Upper lobe of right lung (tissue), 1 donor: ENCODE measurements around the gene SRGAP1. TPM values are rescaled to one million over a fixed set of nuclear protein-coding genes. Genes with fewer than 3 reads are reported as not detected.
"Not testable (repeated sequence)": the region's sequence is repeated elsewhere in the genome, so short reads cannot be mapped to it uniquely, and the experiment has no call there.

ENCODE experiments used
- ATAC-seq: fragments of 200-7000 bp; cut with Tn5 transposase; one replicate; pipeline ENCODE4 v1.9.1; 2020; ENCODE audit warnings: mild to moderate bottlenecking, moderate library complexity
- DNase-seq: peaks from one replicate; pipeline ENCODE4 v3.0.0-alpha.2; 2020
- H3K27ac ChIP-seq: fragments of 200-600 bp; one replicate; pipeline ENCODE4 v1.8.0; 2022
- H3K27me3 ChIP-seq: fragments of 200-600 bp; one replicate; pipeline ENCODE4 v1.8.0; 2022; ENCODE audit warnings: mild to moderate bottlenecking
- H3K36me3 ChIP-seq: fragments of 200-600 bp; one replicate; pipeline ENCODE4 v1.8.0; 2022
- H3K4me1 ChIP-seq: fragments of 200-600 bp; one replicate; pipeline ENCODE4 v1.8.0; 2022
- H3K4me3 ChIP-seq: fragments of 200-600 bp; one replicate; pipeline ENCODE4 v1.8.0; 2022; ENCODE audit warnings: mild to moderate bottlenecking
- H3K9me3 ChIP-seq: fragments of 200-600 bp; one replicate; pipeline ENCODE4 v1.8.0; 2022
- intact Hi-C: fragments of 100-400 bp; cut with DNase I; formaldehyde crosslinking; loops from one replicate; pipeline ENCODE4 v1.11.0; 2022
- total RNA-seq: library from RNA; stranded (reverse); fragmentation: NEBNext Ultra II Directional; extraction: Animal tissue kit (Norgen Biotek cat#: 25700); gene quantifications from one replicate; pipeline ENCODE4 v1.2.1, GENCODE V29; 2021
- TF ChIP-seq, protein P1 (sequence below): fragments of 200-600 bp; IDR thresholded peaks from one replicate; pipeline ENCODE4 v1.8.0; 2022; ENCODE audit warnings: antibody characterized with exemption
- donor health status: DM: no; HTN: yes; CAD: no; lungs with severe emphysema.

Gene SRGAP1
- total RNA-seq, 1 donor from 2014 or later = 11.4 TPM

DNA sequence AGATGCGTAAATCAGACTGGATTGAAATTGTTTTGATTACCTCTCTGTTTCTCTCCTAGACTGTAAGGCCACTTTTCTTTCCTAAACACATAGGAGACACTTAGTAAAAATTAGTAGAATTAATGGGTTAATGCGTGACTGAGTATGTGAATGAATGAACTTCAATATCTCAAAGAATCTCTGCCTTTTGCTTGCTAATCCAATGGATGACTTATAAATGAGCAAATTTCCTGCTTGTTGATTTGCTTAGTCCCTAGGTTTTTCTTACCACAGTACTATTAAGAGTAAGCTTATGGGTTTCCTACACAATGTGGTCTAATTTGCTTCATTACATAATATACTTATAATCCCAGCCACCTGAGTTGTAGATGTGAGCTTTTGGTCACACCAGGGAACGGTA lies 164.1 kb downstream of the SRGAP1 start:
- H3K27me3 ChIP-seq = no peaks in the 10 kb centered on the region
- H3K4me3 ChIP-seq = no peak overlapping the region
- no peaks in the 10 kb centered on the region for H3K9me3 ChIP-seq
- TF ChIP-seq, protein P1, sequence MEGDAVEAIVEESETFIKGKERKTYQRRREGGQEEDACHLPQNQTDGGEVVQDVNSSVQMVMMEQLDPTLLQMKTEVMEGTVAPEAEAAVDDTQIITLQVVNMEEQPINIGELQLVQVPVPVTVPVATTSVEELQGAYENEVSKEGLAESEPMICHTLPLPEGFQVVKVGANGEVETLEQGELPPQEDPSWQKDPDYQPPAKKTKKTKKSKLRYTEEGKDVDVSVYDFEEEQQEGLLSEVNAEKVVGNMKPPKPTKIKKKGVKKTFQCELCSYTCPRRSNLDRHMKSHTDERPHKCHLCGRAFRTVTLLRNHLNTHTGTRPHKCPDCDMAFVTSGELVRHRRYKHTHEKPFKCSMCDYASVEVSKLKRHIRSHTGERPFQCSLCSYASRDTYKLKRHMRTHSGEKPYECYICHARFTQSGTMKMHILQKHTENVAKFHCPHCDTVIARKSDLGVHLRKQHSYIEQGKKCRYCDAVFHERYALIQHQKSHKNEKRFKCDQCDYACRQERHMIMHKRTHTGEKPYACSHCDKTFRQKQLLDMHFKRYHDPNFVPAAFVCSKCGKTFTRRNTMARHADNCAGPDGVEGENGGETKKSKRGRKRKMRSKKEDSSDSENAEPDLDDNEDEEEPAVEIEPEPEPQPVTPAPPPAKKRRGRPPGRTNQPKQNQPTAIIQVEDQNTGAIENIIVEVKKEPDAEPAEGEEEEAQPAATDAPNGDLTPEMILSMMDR = no peak
- H3K4me1 ChIP-seq = no peaks in the 10 kb centered on the region
- DNase-seq = no peak
- intact Hi-C loops = no loop called here
- H3K36me3 ChIP-seq = no peaks in the 10 kb centered on the region
- no peak for ATAC-seq
- no peak overlapping the region for H3K27ac ChIP-seq

DNA sequence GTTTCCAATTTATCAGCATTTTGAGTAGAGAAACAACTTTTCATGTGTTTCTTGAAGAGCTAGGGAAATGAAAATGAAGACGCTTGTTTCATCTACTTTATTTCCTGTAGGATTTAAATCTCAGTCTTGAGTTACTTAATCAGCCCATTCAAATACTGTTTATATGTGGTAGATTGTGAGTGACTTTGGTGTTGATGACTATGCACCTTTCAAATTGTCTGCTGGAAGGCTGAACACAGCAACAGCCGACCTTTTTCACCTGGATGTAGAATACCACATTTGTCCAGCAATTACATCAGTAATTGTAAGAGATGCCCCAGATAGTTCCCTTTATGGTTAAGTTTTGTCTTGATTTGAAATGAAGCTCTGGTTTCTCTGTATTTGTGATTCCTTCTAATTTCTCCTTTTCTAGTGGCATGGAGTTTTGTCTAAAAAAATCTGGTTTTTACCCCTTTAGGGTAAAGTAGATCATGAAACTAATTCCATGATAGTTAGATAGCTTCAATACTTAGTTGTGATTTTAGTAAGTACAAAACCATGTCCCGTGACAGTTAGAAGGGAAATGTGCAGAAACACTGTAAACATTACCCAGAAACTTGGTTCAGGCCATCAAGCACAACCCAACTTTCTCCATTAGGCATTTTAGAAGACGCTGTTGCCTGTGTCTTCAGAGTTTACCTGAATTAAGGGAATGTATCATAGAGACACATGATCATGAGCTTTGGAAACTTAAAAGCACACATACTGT lies 165.0 kb downstream of the SRGAP1 start:
- Histone ChIP-seq H3K36me3 (no peaks in the 10 kb centered on the region), H3K4me3 (no peak overlapping the region), H3K27ac (no peak overlapping the region), H3K9me3 (no peaks in the 10 kb centered on the region), H3K4me1 (no peaks in the 10 kb centered on the region), H3K27me3 (no peaks in the 10 kb centered on the region)
- TF ChIP-seq, protein P1 = no peak
- DNase-seq (no peak), ATAC-seq (no peak)
- intact Hi-C loops = no loop called here

DNA sequence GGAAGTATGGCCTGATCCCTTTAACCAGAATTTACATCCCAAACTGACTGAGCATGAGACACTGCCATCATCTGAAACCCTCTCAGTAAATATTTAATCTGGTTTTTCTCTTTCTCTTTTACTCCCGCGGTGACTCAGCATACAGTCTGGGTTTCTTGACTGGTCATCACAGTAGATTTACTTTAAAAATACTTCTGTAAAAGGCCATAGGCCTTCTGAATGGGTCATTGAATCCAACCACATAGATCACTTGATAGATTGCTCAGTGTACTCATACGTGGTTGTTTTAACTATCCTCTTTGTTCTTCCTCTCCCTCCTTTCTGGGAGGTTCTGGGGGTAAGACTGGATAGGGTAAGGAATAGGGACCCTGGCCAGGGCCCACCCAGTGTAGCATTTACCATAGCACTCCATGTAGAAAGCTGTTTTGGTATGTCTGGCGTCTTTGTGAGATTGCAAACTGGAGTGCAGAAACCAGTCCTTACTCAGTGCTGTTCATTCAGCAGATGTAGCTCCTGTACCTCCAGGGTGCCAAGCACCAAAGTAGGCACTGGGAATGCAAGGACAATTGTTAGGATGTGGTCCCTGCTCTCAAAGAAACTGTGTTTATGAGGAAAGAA lies 165.7 kb downstream of the SRGAP1 start:
- Histone ChIP-seq H3K27ac (no peak overlapping the region), H3K4me1 (no peaks in the 10 kb centered on the region), H3K4me3 (no peak overlapping the region), H3K9me3 (no peaks in the 10 kb centered on the region), H3K36me3 (no peaks in the 10 kb centered on the region), H3K27me3 (no peaks in the 10 kb centered on the region)
- intact Hi-C loops = no loop called here
- TF ChIP-seq, protein P1 = no peak
- ATAC-seq (no peak), DNase-seq (no peak)

DNA sequence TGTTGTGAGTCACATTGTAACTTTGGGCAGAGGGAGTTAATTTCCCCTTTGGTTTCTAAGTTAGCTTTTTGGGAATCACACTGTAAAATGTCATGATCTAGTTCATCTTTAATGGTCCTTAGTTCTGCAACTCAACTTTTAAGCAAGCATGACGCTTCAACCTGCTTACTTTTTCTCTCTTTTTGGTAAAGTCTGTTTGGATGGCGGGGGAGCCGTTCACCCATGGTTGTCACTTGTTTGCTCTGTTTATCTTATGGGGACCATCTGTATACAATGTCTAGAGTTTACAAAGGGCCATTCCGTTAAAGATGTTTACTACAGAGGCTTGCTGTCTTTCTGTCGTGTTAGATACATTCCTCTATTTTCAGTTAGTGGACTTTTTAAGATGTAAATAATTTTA lies 172.0 kb downstream of the SRGAP1 start:
- ATAC-seq = no peak
- Histone ChIP-seq H3K4me3 (no peak overlapping the region), H3K27me3 (no peaks in the 10 kb centered on the region), H3K9me3 (no peaks in the 10 kb centered on the region), H3K27ac (no peak overlapping the region), H3K4me1 (no peaks in the 10 kb centered on the region), H3K36me3 (no peaks in the 10 kb centered on the region)
- TF ChIP-seq, protein P1 = no peak
- no peak for DNase-seq
- intact Hi-C loops = no loop called here

DNA sequence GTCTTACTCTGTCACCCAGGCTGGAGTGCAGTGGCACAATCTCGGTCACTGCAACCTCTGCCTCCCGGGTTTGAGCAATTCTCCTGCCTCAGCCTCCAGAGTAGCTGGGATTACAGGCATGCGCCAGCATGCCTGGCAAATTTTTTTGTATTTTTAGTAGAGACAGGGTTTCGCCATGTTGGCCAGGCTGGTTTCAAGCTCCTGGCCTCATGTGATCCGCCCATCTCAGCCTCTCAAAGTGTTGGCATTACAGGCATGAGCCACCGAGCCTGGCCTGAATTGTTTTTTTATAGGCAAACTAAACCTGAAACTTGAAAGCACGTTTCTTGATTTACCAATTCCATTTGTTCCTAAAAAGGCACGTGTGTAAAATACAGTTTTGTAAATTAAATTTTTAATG lies 173.6 kb downstream of the SRGAP1 start:
- ATAC-seq, H3K4me3 ChIP-seq, H3K27ac ChIP-seq, H3K4me1 ChIP-seq, H3K36me3 ChIP-seq, DNase-seq, H3K27me3 ChIP-seq, H3K9me3 ChIP-seq, intact Hi-C loops: not testable (repeated sequence)

DNA sequence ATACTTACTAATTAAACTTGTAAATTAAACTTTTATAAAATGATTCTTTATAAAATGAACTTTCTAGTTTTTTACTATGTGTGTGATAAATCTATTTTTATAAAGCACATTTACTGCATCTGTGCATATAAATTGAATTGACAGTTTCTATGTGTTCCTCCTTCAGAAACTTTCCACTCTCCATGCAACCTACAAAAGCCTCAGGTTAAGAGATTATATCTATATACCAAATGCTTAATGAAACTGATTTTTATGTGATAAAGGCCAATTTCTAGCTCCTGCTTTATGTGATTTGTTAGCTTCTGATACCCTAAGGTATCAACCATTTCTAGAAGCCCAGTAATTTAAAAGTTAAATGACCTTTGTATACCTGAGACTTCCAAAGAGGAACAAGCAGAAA lies 174.0 kb downstream of the SRGAP1 start:
- ATAC-seq = no peak
- TF ChIP-seq, protein P1 = no peak
- Histone ChIP-seq H3K27ac (no peak overlapping the region), H3K36me3 (no peaks in the 10 kb centered on the region), H3K4me3 (no peak overlapping the region), H3K27me3 (no peaks in the 10 kb centered on the region), H3K9me3 (no peaks in the 10 kb centered on the region), H3K4me1 (no peaks in the 10 kb centered on the region)
- no peak for DNase-seq
- intact Hi-C loops = no loop called here
